Spinal cord (tissue), 10 donors: ENCODE measurements around the gene STMP1. TPM values are rescaled to one million over a fixed set of nuclear protein-coding genes. Genes with fewer than 3 reads are reported as not detected.

Source experiments
- DNase-seq, 6 donors: peaks; one replicate each; pipeline versions ENCODE4 v3.0.0 to v3.0.0-alpha.2; 2013 to 2015; ENCODE audit warnings: low spot score in 6 of 6, low read depth in 4 of 6
- H3K27ac ChIP-seq: one replicate; pipeline ENCODE4 v1.5.1; 2013; ENCODE audit warnings: low read depth, low read length, control low read depth
- H3K27me3 ChIP-seq: one replicate; pipeline ENCODE4 v1.6.1; 2013; ENCODE audit warnings: low read length; ENCODE audit not compliant: control insufficient read depth, insufficient read depth
- H3K36me3 ChIP-seq: one replicate; pipeline ENCODE4 v1.6.1; 2013; ENCODE audit warnings: low read length; ENCODE audit not compliant: control insufficient read depth, insufficient read depth
- H3K4me1 ChIP-seq: one replicate; pipeline ENCODE4 v1.6.1; 2013; ENCODE audit warnings: low read length; ENCODE audit not compliant: control insufficient read depth, insufficient read depth
- H3K4me3 ChIP-seq: one replicate; pipeline ENCODE4 v1.5.1; 2013; ENCODE audit warnings: low read depth, low read length, control low read depth
- H3K9me3 ChIP-seq: one replicate; pipeline ENCODE4 v1.6.1; 2013; ENCODE audit warnings: low read length; ENCODE audit not compliant: control insufficient read depth, insufficient read depth
- WGBS: methylation state at CpG from one replicate; pipeline ENCODE4 v1.1.5; 2013; ENCODE audit warnings: missing lambda C conversion rate; ENCODE audit not compliant: insufficient coverage; 5-methylcytosine and 5-hydroxymethylcytosine counted together
- polyA plus RNA-seq, 2 donors: library from polyadenylated mRNA; unstranded; fragments of 120-200 nt; gene quantifications; one replicate each; pipeline ENCODE4 v1.2.1, GENCODE V29; 2013; ENCODE audit not compliant: insufficient read length in 2 of 2
- total RNA-seq, 2 donors: library from RNA; depleted of rRNA in 1 of 2; stranded (reverse); fragments of 120-200 nt in 1 of 2; fragments of >200 nt in 1 of 2; gene quantifications; one replicate each; pipeline versions ENCODE4 v1.2.3 to v1.2.4, GENCODE V29; 2013 to 2014
- donor health status: healthy.

STMP1 gene
- total and polyA plus RNA-seq, 4 donors, result 29.0 to 84.7 (median 49.8) TPM

- no peak for DNase-seq
- WGBS, result no CpG with 5 or more reads among the region's 3 CpGs
- no peak overlapping the region for H3K4me3 ChIP-seq
- peaks cover 33% of the 10 kb centered on the region for H3K36me3 ChIP-seq
- no peaks in the 10 kb centered on the region for H3K9me3 ChIP-seq
- H3K27ac ChIP-seq, result no peak overlapping the region
- H3K27me3 ChIP-seq, result no peaks in the 10 kb centered on the region
- no peaks in the 10 kb centered on the region for H3K4me1 ChIP-seq
These were observed 17.6 kb upstream of the STMP1 start for GRCh38 chr7:135644729-135645128.

- H3K27me3 ChIP-seq, result no peaks in the 10 kb centered on the region
- no peaks in the 10 kb centered on the region for H3K9me3 ChIP-seq
- H3K4me3 ChIP-seq, result no peak overlapping the region
- WGBS, result no CpG with 5 or more reads among the region's 6 CpGs
- H3K36me3 ChIP-seq, result peaks cover 37% of the 10 kb centered on the region
- no peak overlapping the region for H3K27ac ChIP-seq
- peak in 3 of 6 donors; percentile 47 to 88 (median 77) for DNase-seq
- no peaks in the 10 kb centered on the region for H3K4me1 ChIP-seq
These were observed 16.9 kb upstream of the STMP1 start for GRCh38 chr7:135645296-135645904.

- H3K27me3 ChIP-seq, result no peaks in the 10 kb centered on the region
- H3K9me3 ChIP-seq, result no peaks in the 10 kb centered on the region
- no peak overlapping the region for H3K27ac ChIP-seq
- no CpG with 5 or more reads among the region's 1 CpG for WGBS
- no peak overlapping the region for H3K4me3 ChIP-seq
- H3K36me3 ChIP-seq, result peaks cover 26% of the 10 kb centered on the region
- no peaks in the 10 kb centered on the region for H3K4me1 ChIP-seq
- no peak for DNase-seq
These were observed 14.6 kb upstream of the STMP1 start for GRCh38 chr7:135647755-135648154.

- WGBS, result 87% methylated on average over 3 of the region's 7 CpGs
- no peaks in the 10 kb centered on the region for H3K9me3 ChIP-seq
- no peaks in the 10 kb centered on the region for H3K4me1 ChIP-seq
- H3K27me3 ChIP-seq, result no peaks in the 10 kb centered on the region
- no peak overlapping the region for H3K27ac ChIP-seq
- no peak overlapping the region for H3K4me3 ChIP-seq
- DNase-seq, result no peak
- H3K36me3 ChIP-seq, result peaks cover 26% of the 10 kb centered on the region
These were observed 14.1 kb upstream of the STMP1 start for GRCh38 chr7:135648235-135648634.

GRCh38 chr7:135650831-135651573 lies 11.3 kb upstream of the STMP1 start:
- 86% methylated on average over 9 of the region's 15 CpGs for WGBS
- no peak for DNase-seq
- H3K27ac ChIP-seq, result no peak overlapping the region
- H3K4me1 ChIP-seq, result no peaks in the 10 kb centered on the region
- no peaks in the 10 kb centered on the region for H3K9me3 ChIP-seq
- no peak overlapping the region for H3K4me3 ChIP-seq
- H3K27me3 ChIP-seq, result no peaks in the 10 kb centered on the region
- H3K36me3 ChIP-seq, result peaks cover 22% of the 10 kb centered on the region

GRCh38 chr7:135653340-135654080 lies 8.8 kb upstream of the STMP1 start:
- H3K4me3 ChIP-seq, result no peak overlapping the region
- no peak for DNase-seq
- H3K4me1 ChIP-seq, result no peaks in the 10 kb centered on the region
- H3K27me3 ChIP-seq, result no peaks in the 10 kb centered on the region
- 65% methylated on average over 2 of the region's 12 CpGs for WGBS
- no peaks in the 10 kb centered on the region for H3K9me3 ChIP-seq
- H3K27ac ChIP-seq, result no peak overlapping the region
- H3K36me3 ChIP-seq, result peaks cover 11% of the 10 kb centered on the region

GRCh38 chr7:135658564-135658963 lies 3.8 kb upstream of the STMP1 start:
- Histone ChIP-seq H3K9me3 (no peaks in the 10 kb centered on the region), H3K4me1 (peaks cover 11% of the 10 kb centered on the region), H3K36me3 (no peaks in the 10 kb centered on the region), H3K27me3 (no peaks in the 10 kb centered on the region), H3K27ac (no peak overlapping the region), H3K4me3 (no peak overlapping the region)
- WGBS, result 100% methylated on average over 3 of the region's 5 CpGs
- DNase-seq, result no peak

- H3K4me3 ChIP-seq, result no peak overlapping the region
- H3K9me3 ChIP-seq, result no peaks in the 10 kb centered on the region
- H3K27me3 ChIP-seq, result no peaks in the 10 kb centered on the region
- peaks cover 15% of the 10 kb centered on the region for H3K4me1 ChIP-seq
- WGBS, result 80% methylated on average over 2 of the region's 9 CpGs
- H3K27ac ChIP-seq, result no peak overlapping the region
- H3K36me3 ChIP-seq, result no peaks in the 10 kb centered on the region
- DNase-seq, result no peak
These were observed 3.0 kb upstream of the STMP1 start for GRCh38 chr7:135659159-135659846.

- Histone ChIP-seq H3K4me1 (peaks cover 15% of the 10 kb centered on the region), H3K27ac (peak overlapping the region; percentile 93), H3K27me3 (no peaks in the 10 kb centered on the region), H3K36me3 (no peaks in the 10 kb centered on the region), H3K4me3 (peak overlapping the region; percentile 91), H3K9me3 (no peaks in the 10 kb centered on the region)
- DNase-seq, result peak in 1 of 6 donors; percentile 6
- WGBS, result 75% methylated on average over 11 of the region's 14 CpGs
These were observed 797 bp upstream of the STMP1 start for GRCh38 chr7:135661311-135662122.
